HG02610 (cell line): ENCODE data around the gene DCAF11.

Experiments used
- ATAC-seq: cut with Tn5 transposase; IDR thresholded peaks from one replicate; pipeline ENCODE4 v1.9.1; 2021; ENCODE audit warnings: mild to moderate bottlenecking, moderate library complexity; ENCODE audit not compliant: unreplicated experiment

DCAF11 gene

DNA sequence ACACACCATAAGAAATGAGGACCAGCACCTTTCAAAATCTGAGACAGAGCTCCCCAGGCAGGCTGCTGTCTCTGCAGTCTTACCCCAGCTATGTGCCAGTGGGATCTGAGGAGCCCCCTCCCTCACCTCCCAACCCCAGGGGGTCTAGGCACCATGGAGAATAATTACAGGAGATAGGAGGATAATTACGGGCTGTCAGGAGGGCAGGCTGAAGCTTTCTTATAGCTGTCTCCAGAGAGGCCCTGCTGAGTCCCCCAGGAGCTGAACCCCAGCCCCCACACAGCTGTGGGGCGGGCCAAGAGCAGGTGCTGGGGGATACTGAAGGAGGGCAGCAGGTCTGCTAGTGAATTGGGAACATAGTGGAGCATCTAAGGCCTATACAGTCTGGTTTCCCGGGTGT is 36.4 kb upstream of the DCAF11 start:
- no peak for ATAC-seq

DNA sequence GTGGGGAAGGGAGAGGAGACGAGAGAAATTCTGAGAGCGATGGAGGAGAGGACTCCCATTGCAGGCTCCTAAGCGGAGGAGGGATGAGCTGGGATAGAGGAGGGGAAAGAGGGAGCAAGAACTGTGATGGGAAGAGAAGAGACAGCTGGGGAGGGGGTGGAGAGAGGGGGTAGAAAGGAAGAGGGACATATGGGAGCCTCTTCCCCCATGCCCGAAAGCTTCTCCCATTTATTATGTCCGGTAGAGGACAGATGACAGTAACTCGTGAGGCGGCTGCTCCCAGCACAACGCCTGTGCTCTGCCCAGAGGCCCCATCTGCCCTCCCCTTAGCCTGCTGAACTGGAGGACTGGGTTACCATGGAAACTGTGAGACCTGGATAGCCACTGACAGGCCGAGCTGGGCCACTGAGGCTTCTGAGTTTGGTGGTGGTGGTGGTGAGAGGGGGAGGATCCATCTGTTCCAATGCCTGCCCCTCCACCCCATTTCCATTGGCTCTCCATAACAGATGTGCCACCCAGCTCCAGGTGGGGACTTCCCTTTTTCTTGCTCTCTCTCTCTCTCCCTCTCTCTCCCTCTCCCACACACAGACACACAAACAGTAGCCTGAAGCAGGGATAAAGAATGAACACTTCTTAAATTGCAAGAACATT is 35.0 kb upstream of the DCAF11 start:
- no peak for ATAC-seq

DNA sequence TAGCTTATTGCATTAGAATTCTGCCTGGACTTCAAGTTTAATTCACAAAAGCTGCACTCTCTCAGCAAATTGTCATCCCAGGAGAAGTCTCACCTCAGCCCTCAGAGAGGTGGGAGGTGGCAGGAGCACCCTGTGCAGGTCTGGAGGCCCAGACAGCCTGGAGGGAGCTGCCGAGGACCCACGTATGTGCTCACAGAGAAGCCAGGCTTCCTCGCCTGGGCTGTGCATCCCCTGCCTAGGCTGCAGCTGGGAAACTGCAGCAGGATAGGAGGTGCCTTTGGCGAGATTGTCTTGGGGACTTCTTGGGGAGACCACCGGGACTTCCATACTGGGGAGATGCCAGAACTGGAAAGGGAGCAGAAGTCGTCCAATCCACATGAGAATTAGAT is 34.4 kb upstream of the DCAF11 start:
- ATAC-seq = no peak

DNA sequence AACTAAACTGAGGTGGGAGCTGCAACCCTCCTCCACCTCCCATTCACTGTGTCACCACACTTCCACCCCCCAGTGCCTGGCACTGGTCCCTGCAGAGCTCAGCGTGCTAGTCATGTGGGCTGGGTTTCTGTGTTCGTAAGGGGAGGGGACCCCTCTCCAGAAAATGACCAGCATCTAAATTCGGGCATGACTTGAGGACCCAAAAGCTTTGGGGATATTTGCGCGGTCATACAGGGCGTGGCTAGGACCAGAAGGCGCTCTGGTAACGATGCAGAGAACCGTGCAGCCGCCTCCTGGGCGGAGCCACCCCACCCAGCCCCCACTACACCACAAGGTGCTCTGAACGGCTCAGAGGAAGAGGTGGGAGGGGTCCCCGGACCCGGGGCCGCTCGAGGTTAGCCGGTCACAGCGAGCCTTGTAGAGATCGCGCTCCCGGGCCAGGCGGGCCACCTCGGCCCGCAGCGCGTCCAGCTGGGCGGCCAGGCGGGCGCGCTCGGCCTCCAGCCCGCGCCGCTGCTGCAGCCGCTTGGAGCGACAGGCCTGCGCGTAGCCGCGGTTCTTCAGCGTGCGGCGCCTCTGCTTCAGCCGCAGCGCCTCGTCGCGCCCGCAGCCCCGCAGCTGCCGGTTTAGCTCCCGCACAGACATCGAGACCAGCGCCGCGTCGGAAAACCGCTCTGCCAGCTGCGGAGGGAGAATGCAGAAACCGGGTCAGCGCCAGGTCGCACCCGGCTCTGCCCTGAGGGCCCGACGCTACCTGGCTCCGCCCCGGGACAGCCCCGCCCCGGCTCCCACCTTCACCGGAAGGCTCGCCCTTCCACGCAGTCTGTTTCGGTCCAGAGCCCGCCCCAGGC is 33.5 kb upstream of the DCAF11 start:
- ATAC-seq = peak; percentile 91

DNA sequence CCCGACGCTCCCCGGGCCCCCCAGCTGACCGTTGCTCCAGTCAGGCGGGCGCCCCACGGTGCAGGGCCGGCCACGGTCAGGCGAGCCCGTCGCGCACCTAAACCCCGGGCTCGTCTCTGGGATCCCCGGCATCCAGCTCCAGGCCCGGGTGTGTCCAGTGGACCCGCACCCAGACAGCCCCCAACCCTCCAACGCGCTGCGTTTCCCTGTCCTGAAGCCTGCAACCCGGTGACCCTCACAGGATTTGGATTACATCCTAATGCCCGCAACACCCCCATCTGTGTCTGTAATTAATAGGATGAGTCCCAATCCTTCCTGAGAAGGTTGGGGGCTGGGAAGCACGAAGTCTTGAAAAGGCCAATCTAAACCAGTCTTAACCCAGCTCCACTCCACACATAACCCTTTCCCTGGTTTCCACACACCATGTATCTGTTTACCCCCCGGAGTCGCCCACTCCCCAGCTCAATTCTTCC is 32.8 kb upstream of the DCAF11 start:
- ATAC-seq = no peak

GRCh38 chr14:24082411-24083080 is 32.0 kb upstream of the DCAF11 start:
- no peak for ATAC-seq

GRCh38 chr14:24083462-24083861 is 31.1 kb upstream of the DCAF11 start:
- ATAC-seq = no peak

DNA sequence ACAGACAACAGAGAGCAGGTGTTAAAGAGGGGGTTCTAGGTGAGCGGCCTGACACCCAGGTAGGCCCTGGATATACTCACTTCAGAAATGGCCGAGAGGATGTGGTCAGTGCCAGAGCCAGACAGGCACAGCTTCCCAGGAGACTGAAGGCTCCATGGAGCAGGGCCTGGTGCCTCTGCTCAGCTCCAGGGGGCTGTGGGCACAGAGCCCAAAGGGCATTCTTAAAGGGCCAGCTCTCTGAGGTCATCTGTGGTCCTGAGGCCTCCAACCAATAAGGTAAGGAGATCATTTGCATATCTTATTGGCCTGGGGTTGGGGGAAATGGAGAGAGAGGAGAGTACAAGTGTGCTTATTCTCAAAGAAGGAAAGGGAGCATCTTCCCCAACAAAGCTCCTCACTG is 30.1 kb upstream of the DCAF11 start:
- ATAC-seq = no peak

DNA sequence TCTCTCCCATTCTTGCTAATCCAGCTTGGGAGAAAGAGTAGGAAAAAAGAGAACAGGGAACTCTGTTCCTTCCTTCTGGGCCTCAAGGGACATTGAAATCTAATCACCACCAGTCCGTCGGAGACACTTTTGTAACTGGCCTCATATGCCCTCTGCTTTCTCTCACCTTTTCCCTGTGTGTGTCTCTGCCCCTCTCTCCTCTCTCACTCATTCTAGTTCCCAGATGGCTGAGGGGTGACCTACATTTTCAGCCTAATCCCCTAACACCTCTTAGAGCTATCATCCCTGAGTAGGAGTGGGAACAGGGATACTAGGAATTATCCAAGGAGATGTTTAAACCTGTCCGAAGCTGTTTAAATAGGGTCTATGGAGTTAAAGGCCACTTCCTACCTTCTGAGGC is 29.4 kb upstream of the DCAF11 start:
- ATAC-seq = no peak

DNA sequence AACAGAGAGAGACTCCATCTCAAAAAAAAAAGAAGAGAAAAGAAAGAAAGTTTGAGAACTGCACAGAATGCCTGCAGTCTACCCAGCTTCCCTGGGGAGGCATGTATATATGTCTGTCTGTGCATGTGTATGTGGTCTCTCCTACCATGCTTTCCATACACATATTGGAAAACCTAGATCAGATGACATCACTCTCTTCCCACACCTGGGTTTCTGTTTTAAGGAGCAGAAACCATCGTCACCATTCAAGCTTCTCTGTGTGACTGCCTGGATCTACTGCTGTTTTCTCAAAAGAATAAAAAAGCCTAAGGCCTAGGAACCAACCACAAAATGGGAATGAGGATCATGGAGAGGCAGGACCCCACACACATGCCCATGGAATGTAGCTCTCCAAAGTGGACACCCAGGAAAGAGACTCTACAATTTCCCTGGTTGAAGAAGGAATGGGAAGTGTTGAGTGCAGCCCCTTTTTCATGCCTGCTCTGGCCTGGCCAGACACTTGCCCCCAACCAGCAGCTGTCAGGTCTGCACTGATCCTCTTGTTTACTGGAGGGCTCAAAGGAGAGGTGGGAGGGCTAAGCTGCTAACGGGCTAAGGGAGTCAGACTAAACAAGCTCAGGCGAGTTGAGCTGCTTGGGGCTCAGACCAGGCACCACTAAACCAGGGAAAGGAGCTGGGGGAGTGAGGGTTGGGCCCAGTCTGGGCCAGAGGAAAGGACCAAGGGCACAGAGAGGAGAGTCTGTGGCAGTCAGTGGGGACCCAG is 28.2 kb upstream of the DCAF11 start:
- no peak for ATAC-seq

DNA sequence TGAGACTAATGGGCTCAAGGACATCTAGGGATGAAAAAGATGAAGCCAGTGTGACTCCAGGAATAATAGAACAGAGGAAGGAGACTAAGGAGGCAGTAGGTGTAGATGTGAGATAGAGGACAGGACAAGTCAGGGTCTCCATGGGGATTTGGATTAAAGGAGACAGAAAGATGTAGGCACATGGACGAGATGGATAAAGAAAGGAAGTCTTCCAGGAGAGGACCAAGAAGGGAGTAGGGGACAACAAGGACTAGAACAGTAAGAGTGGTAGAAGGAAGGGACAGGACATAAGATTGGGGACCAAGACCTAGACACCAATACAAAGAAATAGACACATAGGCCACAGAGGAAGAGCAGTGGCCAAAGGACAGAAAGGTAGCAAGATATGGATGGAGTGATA is 27.6 kb upstream of the DCAF11 start:
- ATAC-seq = no peak

- ATAC-seq = no peak
Measured at GRCh38 chr14:24088095-24088494, 26.5 kb upstream of the DCAF11 start.

GRCh38 chr14:24089890-24090289 is 24.7 kb upstream of the DCAF11 start:
- ATAC-seq = no peak

DNA sequence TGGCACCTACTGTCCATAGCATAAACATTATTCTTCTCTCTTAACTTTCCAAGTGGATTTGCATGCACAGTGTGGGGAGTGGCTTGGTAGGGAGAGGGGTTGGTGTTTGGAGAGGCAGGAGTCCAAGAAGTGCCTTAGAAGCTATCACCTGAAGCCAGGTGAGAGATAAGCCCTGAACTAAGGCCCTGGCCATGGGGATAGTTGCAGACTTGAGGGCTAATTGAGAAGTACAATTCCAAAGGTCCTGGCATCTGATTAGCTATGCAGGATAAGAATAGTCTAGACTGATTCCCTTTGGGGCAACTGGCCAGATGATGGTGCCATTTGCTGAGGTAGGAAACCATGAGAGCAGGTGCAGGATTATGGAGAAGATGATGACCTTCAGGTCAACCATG is 22.5 kb upstream of the DCAF11 start:
- ATAC-seq = no peak

DNA sequence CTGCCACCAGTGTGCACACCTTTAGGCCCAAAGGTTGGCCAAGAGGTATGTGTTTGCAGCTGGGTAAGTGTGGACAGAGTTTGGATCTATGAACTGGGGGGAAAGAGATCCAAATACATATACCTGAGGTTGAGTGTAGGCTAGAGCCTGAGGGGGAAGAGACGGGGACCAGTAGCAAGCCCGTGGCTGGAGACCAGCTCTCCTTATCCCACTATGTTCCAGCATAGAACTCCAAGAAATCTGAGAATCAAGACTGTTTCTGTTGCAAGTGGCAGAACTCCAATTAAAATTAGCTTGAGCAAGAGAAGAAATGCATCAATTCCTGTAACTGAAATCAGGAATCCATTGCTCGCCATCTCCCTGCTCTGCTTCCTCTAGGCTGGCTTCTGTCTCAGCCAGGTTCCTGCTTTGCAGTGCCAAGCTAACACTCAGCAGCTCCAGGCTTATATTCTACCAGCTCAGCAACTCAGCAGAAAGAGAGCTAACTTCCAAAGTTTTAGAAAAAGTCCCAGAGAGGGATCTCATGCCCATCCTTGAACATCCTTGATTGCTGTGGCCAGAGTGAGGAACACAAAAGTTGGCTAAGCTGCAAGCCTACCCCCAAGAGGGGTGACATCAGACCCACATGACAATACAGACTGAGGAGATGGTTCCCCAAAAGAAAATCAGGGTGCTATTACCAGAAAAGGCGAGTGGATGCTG is 21.9 kb upstream of the DCAF11 start:
- no peak for ATAC-seq

GRCh38 chr14:24093207-24093900 is 21.2 kb upstream of the DCAF11 start:
- ATAC-seq = no peak

DNA sequence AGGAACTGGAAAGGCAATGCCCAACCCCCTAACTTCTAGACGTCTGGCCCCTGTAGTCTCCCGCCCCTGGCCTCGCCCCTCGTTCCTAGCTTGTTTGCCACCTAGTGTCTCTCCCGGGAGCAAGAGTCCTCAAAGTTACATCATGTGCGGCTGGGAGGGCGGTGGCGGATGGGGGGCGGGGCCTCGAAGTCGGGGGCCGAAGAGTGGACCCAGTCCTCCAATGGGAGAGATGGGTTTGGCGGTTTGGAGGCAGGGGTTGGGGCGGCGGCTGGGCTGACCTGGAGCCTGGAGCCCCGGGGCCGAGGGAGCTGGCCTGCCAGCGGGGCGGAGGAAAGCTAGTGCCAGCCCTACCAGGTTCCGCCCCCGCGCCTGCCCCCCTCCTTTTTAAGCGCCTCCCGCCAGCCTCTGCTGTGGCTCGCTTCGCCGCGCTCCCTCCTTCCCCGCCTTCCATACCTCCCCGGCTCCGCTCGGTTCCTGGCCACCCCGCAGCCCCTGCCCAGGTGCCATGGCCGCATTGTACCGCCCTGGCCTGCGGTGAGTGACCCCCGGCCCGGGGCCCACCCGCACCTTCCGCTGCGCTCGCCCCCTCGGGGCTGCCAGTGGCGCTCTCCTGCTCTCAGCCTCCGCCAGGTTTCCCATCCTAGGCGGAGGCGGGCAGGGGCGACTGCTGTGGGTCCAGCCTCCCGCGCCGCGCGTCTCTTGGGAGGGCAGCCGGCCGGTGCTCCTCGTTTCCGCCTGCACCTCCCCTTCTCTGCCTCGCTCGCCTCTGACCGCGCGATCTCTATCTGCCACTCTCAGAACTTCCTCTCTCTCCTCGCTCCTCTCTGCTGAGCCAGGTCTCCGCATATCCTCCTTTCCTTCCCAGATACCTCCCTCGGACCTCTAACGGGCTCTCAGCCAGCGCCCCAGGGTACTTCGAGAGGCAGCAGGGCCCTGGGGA is 20.4 kb upstream of the DCAF11 start, which contains the start of gene PCK2:
PCK2 (plus strand) TSS at position 411 of the 940 bp plus-strand sequence; CDS start at position 506, 95 bp downstream.
- ATAC-seq = peak; percentile 34

DNA sequence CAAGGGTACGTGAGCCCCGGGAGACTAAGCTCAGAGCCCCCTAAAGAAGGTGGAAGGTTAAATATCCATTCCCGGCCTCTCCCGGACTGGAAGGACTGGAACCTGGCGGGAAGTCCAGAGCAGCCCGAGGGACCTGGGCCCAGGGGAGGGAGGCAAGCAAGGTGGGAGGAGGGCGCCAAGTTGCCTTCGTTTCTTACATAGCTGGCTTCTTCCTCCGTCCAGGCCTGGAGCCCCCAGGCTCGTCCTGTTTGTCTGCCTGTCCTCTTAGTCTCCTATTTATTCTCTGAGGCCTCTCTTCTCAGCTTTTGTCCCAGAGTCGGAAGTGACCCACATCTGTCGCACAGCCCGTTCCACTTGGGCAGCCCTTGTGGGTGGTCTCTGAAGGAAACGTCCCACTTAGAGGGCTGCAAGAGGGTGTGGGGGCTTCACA is 19.7 kb upstream of the DCAF11 start:
- no peak for ATAC-seq
